Measurements from ENCODE around the gene GRIK2. TPM values are rescaled to one million over a fixed set of nuclear protein-coding genes. Genes with fewer than 3 reads are reported as not detected.

The GRIK2 gene
- total and polyA plus RNA-seq, 2 of the 4 experiments (the other 2 are of a cell fraction), result 8.2 to 15.2 TPM

- Histone ChIP-seq H4K91ac (ENCODE audit: insufficient read depth, low read depth, low read length) (no peak overlapping the region), H2AFZ (replicated peaks; ENCODE audit: low read length, poor library complexity) (no peak overlapping the region), H3K79me1 (ENCODE audit: low read depth in 1 of 2, low read length in 2 of 2) (no peaks in the 10 kb centered on the region), H4K20me1 (ENCODE audit: insufficient read depth, low read length) (no peaks in the 10 kb centered on the region), H2AK9ac (replicated peaks; ENCODE audit: low read depth, low read length, poor library complexity) (no peak overlapping the region), H2AK5ac (ENCODE audit: low read depth, low read length) (no peak overlapping the region), H3K27me3 (ENCODE audit: control insufficient read depth, insufficient read depth, low read length) (no peaks in the 10 kb centered on the region), H3K9me1 (ENCODE audit: insufficient read depth, low read length) (no peaks in the 10 kb centered on the region), H2BK20ac (ENCODE audit: low read depth, low read length) (no peak overlapping the region), H3K56ac (ENCODE audit: extremely low read depth, insufficient read depth, low read length) (no peak overlapping the region), H3K27ac (ENCODE audit: insufficient read depth, low read length) (no peak overlapping the region), H3K4me3 (ENCODE audit: insufficient read depth, low read depth, low read length) (no peak overlapping the region), H3K4me2 (ENCODE audit: low read depth, low read length) (no peak overlapping the region), H4K8ac (ENCODE audit: low read depth in 2 of 2, low read length in 2 of 2) (no peak overlapping the region), H3K23ac (ENCODE audit: low read depth, low read length) (no peak overlapping the region), H2BK120ac (ENCODE audit: low read depth, low read length) (no peak overlapping the region), H3K9me3 (ENCODE audit: control insufficient read depth, insufficient read depth, low read length) (no peaks in the 10 kb centered on the region), H3K4ac (ENCODE audit: low read depth, low read length) (no peak overlapping the region), H3K9ac (ENCODE audit: low read depth, low read length) (no peak overlapping the region), H2BK15ac (ENCODE audit: low read depth, low read length) (no peak overlapping the region), H2BK5ac (ENCODE audit: low read depth, low read length, poor library complexity, severe bottlenecking) (no peak overlapping the region), H3K18ac (ENCODE audit: low read depth, low read length) (no peak overlapping the region), H3K4me1 (ENCODE audit: control insufficient read depth, insufficient read depth, low read length) (no peaks in the 10 kb centered on the region), H4K5ac (ENCODE audit: low read depth, low read length) (no peak overlapping the region), H3K36me3 (ENCODE audit: control insufficient read depth, insufficient read depth, low read length) (no peaks in the 10 kb centered on the region), H3K14ac (replicated peaks; ENCODE audit: low read depth, low read length) (no peak overlapping the region)
- CTCF ChIA-PET, result no interaction called here
- no CpG with 5 or more reads among the region's 2 CpGs for WGBS, 2 experiments (ENCODE audit: extremely low coverage in 2 of 2, insufficient read length in 1 of 2)
- dilution Hi-C loops (cut with HindIII; ENCODE audit: low sequenced_read_pairs, unreplicated experiment), result no loop called here
- POLR2A ChIA-PET (ENCODE audit: unreplicated experiment), result no interaction called here
- TF ChIP-seq RAD21 (IDR thresholded peaks at IDR 0.05; ENCODE audit: low read length) (no peak), NFE2L2 (IDR thresholded peaks at IDR 0.05; ENCODE audit: low read depth, low read length) (no peak), USF2 (IDR thresholded peaks at IDR 0.05; ENCODE audit: low read depth, low read length) (no peak), CEBPB (IDR thresholded peaks at IDR 0.05; ENCODE audit: low read depth, low read length) (no peak), FOS (IDR thresholded peaks at IDR 0.05; ENCODE audit: low read depth, low read length) (no peak), RFX5 (IDR thresholded peaks at IDR 0.05; ENCODE audit: low read depth, low read length) (no peak), CTCF (conservative IDR thresholded peaks at IDR 0.05; ENCODE audit: low read depth, low read length) (no peak), BHLHE40 (IDR thresholded peaks at IDR 0.05; ENCODE audit: low read depth, low read length) (no peak), SMC3 (IDR thresholded peaks at IDR 0.05; ENCODE audit: low read depth, low read length) (no peak), CHD1 (IDR thresholded peaks at IDR 0.05; ENCODE audit: low read depth, low read length) (no peak), ELK1 (IDR thresholded peaks at IDR 0.05; ENCODE audit: borderline replicate concordance, low read depth, low read length) (no peak), RCOR1 (IDR thresholded peaks at IDR 0.05; ENCODE audit: insufficient replicate concordance, low read length) (no peak), MXI1 (IDR thresholded peaks at IDR 0.05; ENCODE audit: borderline replicate concordance, low read depth, low read length) (no peak), POLR2A (IDR thresholded peaks at IDR 0.05; ENCODE audit: low read depth, low read length) (no peak), MAFK (IDR thresholded peaks at IDR 0.05; ENCODE audit: low read depth, low read length) (no peak), MAZ (IDR thresholded peaks at IDR 0.05; ENCODE audit: borderline replicate concordance, low read depth, low read length) (no peak)
- DNase-seq (no peak), ATAC-seq (ENCODE audit: low read depth) (no peak)
- BruUV-seq (replicated peaks), result no TSS peak
- in situ Hi-C loops (cut with MboI; ENCODE audit: low sequenced_read_pairs), result no loop called here
- intact Hi-C loops (cut with micrococcal nuclease), result no loop called here
Observed at GRCh38 chr6:101931766-101932165, 538.3 kb downstream of the GRIK2 start.

All from IMR-90 (cell line).